A549 treated with RU486 at 1 μM for 4 hours (cell line): ENCODE data around the gene ANKRD9. TPM values are rescaled to one million over a fixed set of nuclear protein-coding genes. Genes with fewer than 3 reads are reported as not detected.

Source experiments
- total RNA-seq: library from RNA; stranded (reverse); fragments of 200-300 nt; extraction: Qiagen RNA extraction; gene quantifications from 5 replicates; pipeline ENCODE4 v1.2.3, GENCODE V29; 2022; ENCODE audit warnings: low read depth

The ANKRD9 gene
- total RNA-seq = 5.4 to 14.9 TPM (median 13.3 TPM) in 5 replicates

GRCh38 chr14:102509746-102510615, at the start of gene ANKRD9:
TSS of gene ANKRD9 (minus strand) at chr14:102509776. CDS start at chr14:102507889, 1,887 bp downstream.

Other genes starting within 250 kb of the ANKRD9 start
- gene MOK, start 204.6 kb downstream of the ANKRD9 start, total RNA-seq = 23.5 to 26.1 TPM (median 24.2 TPM) in 5 replicates
- gene ZNF839, start 190.0 kb downstream of the ANKRD9 start, total RNA-seq = 5.2 to 6.7 TPM (median 6.3 TPM) in 5 replicates
- 53.6 to 63.6 TPM (median 58.8 TPM) in 5 replicates for gene CINP, start 146.9 kb downstream of the ANKRD9 start, total RNA-seq
- 5.0 to 7.4 TPM (median 7.2 TPM) in 5 replicates for gene TECPR2, start 146.8 kb downstream of the ANKRD9 start, total RNA-seq
- 17.7 to 27.7 TPM (median 26.2 TPM) in 5 replicates for gene RCOR1, start 82.9 kb upstream of the ANKRD9 start, total RNA-seq